Measurements from ENCODE around the gene KIF1A.

KIF1A gene

DNA sequence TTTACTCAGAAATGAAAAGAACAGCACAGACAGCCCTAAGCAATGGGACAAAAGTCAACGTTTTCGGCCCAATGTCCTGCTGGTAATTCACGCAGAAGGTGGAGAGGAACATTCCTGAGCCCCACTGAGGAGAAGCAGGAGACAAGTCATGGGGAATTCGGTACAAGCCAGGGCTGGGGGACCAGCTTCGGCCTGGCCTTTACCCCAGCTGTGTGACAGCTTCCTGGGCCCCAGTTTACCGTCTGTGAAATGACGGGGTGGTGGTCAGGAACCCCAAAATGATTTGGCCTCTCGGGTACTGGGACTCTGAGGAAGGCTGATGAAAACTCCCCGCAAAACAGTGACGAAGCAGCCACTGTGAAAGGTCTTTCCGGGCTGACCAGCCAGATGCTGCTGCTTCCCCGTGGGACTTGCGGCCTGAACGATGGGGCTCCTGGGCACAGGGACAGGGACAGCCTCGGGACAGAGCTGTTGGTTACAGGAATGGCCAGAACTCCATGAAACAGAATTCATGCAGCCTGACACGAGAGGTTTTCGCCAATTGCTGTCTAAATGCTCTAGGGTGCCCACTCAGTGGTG lies 21.6 kb downstream of the KIF1A start:
- DNase-seq, result no peak

DNA sequence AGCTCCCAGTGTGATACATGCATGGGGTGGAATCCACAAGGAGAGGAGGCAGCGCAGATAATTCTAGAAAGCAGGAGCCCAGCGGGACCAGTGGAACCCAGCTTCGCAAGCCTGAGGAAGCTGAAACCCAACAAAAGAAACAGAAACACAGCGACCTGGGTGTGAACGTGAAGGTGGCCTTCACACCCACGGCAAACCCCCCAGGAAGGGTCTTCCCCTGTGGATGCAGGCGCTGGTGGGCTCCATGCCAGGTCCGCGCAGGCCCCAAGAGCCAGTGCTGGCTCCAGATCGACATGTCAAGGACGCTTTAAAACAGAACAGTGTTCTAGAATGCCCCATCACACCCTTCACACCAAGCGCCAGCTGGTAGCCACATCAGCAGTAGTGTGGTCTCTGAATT lies 22.1 kb downstream of the KIF1A start:
- DNase-seq, result no peak

GRCh38 chr2:240797500-240797895 lies 22.5 kb downstream of the KIF1A start:
- no peak for DNase-seq

DNA sequence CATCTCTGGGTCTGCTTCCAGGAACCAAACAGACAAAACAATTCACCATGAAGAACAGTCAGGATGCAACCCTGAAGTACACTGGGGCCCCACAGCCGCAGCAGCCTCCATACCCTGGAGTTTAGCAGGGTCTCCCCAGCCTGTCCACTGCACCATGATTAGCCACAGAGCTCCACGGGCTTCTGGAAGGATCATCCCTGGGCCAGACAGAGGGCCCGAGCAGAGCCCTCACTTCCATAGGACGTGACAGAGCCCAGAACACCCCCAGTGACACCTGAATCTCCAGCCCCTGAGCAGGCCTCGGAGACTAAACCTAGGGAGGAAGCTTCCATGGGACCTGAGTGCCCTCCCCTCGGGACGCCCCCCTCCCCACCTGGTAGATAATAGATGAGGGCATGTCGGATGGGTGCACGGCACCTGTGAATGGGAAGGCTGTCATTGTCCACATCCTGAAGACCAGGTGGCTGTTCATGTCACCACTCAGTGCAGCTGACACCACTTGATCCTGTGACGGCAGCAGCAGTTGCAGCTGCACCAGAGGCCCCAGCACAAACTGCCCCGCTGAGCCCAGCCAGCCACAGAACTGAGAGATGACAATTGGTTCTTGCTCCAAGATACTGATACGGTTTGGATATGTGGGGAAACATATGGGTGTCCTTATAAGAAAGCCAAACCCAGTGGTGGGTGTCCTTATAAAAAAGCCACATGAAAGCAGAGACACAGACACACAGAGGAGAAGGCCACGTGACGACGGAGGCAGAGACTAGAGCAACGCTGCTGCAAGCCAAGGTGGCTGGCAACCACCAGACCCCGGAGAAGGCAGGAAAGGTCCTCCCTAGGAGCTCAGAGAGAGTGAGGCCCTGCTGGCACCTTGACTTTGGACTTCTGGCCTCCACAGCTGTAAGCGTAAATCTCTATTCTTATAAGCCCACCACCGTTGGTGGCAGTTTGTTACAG lies 23.2 kb downstream of the KIF1A start:
- no peak for DNase-seq

DNA sequence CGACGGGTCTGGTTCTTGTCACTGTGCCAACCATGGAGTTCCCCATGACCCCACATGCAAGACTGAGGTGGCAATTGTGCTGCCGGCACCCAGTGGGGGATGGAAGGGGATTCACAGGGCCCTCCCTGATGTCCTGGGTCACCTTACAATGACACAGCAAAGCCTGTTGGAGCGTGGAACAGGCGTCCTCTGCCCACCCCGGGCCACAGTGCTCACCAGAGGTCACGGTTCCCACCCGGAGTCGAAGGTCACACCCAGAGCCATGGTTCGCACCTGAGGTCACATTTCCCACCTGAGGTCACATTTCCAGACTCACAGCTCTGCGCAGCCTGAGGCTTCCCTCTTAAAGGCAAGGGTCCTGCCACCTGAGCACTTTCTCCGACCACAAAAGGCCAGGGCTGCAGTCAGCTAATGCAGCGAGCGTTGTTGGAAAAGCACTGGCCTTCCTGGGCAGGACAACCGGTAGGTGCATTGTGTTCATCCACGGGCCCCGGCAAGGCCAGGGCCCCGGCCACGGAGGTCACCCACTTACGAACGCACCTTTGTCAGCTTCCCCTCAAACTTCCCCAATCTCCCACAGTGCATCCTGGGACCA lies 24.0 kb downstream of the KIF1A start:
- no peak for DNase-seq

GRCh38 chr2:240795454-240795853 lies 24.6 kb downstream of the KIF1A start:
- DNase-seq, result no peak

DNA sequence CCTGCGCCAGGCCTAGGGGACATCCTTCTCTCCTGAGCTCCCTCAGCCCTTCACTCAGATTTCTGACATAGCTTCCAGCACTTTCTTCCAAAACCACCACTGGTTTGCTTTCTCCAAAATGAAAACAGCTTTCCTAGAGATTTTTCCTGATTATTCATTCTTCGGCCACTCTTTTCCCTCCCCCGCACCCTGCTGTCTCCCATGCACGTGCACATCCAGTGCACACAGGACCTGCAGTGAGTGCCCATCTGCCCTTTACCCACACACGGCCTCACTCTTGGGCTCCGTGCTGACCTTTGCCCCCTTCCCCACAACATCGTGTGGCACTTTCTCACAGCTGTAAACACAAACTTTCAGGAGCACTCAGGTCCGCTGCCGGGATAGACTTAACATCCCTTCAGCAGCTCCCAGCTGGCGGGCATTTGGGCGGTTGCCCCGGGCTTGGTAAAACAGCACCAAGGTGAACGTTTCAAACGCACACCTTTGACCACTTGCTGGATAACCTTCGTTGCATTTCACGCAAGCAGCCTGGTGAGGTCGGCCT lies 25.8 kb downstream of the KIF1A start:
- DNase-seq, result no peak

DNA sequence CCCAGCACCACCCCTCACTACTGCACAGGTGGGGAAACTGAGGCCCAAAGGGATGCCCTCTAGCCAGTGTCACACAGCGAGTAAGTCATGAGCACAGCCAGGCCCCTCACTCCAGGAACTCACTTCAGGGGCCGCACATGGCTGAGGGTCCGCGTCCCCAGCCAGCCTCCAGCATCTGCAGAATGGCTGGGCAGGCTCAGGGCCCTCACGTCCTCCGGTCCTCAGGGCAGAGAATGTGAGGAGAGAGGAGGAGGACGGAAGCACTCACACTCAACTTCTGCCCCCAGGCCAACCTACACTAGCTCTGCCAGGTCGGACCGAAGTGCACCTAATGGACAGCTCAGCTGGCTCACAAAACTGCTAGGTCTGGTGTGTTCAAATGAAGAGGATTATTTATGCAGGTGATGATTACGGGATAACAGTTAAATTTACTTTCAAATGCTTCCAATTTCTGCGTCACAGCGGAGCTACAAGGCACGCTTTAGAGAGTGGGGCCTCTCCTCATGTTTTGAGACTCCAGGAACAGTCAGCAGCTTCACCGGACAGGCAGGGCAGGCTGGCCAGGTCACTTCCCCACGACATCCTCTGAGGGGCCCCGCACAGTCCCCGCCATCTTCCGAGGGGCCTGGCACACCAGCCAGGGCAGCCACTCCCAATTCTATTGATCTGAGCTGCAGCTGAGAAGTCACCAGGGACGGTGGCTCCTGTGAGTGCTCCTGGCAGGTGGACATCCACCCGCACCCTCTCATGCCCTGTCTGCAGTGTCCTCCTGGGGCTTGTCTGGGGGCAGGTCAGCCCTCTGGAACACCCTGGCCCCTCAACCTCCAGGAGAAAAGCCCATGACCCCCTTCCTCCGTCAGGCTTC lies 26.5 kb downstream of the KIF1A start:
- DNase-seq, result no peak

DNA sequence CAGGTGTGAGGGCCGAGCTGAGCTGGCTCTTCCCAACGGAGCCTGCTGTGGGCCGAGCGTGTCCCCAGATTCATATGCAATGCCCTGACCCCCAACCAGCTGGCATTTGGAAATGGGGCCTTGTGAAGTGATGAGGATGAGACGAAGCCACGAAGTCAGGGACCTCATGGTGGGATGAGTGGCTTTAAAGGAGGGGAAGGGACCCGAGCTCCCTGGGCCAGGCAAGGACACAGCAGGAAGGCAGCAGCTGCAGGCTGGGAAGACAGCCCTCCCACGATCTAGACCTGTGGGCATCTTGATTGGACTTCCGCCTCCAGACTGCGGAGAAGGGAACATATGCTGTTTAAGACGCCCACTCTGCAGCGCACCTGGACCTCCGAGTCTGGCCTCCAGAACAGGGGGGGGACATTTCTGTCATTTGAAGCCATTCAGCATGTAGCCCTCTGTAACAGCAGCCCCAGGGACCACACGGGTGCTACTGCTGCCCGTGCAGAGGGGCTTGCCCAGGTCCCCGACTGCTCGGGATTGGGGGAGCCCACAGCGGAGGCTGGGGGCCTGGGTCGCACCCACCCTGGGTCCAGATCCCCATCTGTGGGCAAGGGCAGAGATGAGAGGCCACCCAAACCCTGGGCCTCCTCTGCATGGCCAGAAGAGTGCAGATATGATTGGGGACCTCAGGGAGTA lies 27.2 kb downstream of the KIF1A start:
- no peak for DNase-seq

DNA sequence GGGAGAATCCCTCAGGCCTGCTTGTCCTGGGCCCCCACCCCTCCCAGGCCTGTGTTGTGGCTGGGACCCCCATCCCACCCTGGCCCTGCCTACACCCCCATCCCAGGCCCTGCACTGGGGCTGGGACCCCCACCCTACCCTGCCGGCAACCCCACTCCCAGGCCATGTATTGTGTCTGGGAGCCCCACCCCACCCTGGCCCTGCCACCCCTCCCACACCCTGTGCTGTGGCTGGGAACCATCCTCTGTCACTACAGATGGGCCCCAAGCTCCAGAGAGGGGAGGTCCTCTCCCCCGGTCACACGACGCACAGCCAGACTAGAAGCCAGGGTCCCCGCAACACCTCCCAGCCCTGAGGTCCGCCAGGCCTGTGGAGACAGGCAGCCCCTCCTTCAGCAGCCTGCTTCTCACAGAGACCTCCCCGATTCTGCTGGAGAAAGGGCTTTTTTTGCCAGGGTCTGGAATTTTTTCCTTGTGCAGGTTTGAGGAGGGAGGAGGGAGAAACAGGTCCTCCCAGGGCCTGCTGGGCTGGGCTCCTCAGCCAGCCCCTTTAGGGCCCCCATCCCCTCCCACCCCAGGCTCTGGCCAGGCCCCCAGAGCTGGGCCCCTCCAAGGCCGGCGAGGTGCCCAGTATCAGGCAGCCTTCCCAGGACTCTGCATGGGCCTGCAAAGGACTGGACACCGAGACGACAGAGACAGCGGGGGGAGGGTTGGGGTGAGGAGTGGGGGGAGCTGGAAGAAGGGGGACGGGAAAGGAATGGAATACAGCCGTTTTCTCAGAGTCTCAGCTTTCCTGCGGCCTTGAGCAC lies 28.0 kb downstream of the KIF1A start:
- DNase-seq, result no peak

GRCh38 chr2:240791221-240791800 lies 28.7 kb downstream of the KIF1A start:
- DNase-seq, result no peak

- DNase-seq, result no peak
These were observed 29.4 kb downstream of the KIF1A start for GRCh38 chr2:240790370-240791220.

- DNase-seq, result no peak
These were observed 30.3 kb downstream of the KIF1A start for GRCh38 chr2:240789501-240790369.

DNA sequence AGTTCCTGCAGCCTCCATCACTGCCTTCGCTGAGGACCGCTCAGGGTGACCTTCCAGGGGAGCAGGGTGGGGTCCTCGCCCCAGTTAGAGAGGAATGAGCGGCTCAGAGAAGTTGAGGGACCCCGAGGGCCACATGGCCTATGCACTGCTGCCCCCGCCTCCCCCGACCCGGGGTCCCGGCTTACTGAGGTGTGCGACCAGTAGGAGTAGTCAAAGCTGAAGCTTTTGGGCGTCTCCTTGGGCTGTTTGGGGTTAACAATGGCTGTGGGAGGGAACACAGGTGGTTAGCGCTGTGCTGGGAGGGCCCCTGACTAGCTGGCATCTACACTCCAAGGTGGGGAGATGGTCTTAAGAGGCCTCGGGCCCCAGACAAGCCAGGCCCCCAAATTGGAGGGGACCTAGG lies 31.0 kb downstream of the KIF1A start:
- DNase-seq, result no peak

DNA sequence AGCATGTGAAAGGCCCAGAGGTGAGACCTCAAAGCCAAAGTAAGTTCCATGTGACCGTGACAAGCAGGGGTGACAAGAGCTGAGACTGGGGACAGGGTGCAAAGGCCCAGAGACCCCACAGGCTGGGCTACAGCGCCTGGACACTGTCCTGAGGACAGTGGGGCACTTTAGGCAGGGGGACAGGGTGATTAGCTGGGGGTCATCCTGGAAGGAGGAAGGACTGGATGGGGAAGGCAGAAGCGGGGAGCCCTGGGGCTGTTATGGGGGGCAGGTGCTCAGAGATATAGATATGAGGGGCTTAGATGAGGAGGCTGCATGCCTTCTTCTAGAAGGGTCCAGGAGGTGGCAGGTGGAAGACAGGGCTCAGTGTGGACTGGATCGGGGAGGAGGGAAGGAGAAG lies 31.5 kb downstream of the KIF1A start:
- no peak for DNase-seq

DNA sequence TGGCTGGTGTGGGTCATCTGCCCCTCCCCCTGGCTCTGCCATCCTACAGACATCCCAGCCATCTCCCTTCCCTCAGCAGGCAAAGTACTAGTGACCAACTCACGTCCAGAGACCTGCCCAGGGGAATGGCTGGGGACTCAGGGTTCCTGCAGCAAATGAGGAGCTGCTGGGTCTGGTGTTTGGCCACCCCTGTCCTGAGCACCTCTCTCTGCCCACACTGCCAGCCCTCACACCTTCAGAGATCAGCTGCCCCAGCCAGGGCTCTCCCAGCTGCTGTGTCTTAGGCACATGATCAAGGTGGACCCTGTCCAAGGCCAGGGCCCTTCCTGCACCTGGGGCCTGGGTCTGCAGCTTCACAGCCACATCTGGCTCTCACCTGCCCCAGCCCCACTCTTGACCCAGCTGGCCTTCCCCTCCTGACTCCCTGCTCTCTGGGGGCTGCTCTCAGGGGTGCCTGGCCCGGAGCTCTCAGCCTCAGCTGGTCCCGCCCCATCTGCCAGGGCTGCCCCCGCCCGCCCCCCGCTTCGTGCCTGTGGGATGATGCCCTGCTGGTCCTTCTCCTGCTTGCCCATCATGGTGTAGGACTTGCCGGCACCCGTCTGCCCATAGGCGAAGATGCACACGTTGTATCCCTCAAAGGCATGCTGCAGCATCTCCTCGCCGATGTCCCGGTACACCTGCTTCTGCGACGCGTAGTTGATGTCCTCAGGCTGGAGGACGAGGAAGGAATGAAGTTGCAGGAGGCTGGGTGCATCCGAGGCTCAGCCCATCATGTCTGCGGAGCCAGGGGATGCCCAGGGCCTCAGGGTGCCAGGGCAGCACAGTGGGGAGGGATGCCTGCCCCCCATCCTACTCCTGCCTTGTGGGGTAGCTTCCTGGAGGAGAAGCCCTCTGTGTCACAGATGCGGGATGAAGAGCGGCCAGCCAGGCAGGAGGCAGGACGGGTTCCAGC lies 32.2 kb downstream of the KIF1A start:
- DNase-seq, result no peak

DNA sequence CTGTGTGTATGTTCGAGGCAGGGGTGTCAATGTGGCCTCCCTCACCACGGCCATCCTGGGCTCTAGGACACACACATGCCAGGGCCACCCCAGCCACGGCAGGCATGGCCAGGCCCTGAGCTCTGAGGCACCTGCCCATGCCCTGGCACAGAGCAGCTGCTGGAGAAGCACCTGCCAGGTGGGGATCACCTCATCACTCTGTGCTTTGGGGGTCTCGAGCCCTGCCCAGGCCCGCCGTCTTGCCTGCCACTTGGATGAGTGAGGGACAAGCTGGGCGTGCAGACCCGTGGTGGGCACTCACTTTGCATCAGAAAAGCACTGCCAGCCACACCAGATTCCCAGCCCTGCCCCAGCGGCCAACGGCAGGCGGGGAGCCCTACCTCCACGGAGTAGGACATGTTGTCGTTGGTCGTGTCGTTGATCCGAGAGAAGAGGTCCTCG lies 33.1 kb downstream of the KIF1A start:
- DNase-seq, result no peak
